NCI-H2107 treated with DMSO at 0.1 percent for 48 hours (cell line): ENCODE results near the gene MANF.
"Not testable (repeated sequence)": the region's sequence is repeated elsewhere in the genome, so short reads cannot be mapped to it uniquely, and the experiment has no call there.

Experiments
- DNase-seq: peaks from one replicate; lab custom pipeline; 2025; ENCODE audit not compliant: unreplicated experiment; lab: John Stamatoyannopoulos, UW

MANF gene

DNA sequence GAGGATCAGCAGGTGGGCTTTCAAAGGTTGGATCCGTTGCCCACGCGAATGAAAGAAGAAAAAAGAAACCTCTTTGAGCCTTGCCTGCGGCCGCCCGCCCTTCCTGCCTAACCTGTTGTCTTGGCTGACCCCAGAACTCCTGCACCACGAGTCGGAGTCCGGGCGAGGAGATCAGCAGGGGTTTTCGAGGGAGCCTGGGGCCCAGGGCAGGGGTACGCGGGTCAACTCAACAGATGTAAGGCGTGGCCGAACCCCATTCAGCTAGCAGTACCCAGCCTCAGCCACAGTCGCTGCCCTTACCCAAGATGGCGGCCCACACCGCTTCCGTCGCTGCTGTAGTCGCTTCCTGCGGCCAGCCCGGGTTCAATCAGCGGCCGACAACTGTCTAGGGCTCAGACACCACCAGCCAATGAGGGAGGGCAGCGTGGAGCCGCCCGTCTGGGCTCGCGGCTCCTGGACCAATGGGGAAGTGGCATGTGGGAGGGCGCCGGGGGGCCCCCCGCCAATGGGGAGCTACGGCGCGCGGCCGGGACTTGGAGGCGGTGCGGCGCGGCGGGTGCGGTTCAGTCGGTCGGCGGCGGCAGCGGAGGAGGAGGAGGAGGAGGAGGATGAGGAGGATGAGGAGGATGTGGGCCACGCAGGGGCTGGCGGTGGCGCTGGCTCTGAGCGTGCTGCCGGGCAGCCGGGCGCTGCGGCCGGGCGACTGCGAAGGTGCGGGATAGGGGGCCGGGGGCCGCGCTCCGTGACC lies at the start of gene MANF:
MANF (plus strand) TSS at position 566 of the 748 bp plus-strand sequence; CDS start at position 618, 52 bp downstream.
- peak; percentile 80 for DNase-seq

DNA sequence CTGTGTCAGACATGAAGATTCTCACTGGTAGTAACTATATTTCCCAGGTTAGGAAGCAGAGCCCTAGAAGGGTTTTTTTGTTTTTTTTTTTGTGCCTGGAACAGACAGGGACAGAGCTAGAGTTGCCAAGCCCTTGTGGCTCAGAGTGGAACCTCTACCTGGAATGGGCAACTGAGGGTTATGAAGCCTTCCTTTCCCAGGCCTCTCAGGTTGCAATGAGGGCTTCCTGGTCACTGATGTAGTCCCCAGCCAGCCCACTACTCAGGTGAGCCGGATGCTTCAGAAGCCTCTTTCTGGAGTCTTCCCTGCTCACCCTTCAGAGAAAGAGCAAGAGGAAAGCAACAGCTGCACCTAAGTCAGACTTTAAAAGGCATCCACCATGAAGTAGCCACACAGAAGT lies 48.8 kb upstream of the MANF start:
- DNase-seq = no peak

DNA sequence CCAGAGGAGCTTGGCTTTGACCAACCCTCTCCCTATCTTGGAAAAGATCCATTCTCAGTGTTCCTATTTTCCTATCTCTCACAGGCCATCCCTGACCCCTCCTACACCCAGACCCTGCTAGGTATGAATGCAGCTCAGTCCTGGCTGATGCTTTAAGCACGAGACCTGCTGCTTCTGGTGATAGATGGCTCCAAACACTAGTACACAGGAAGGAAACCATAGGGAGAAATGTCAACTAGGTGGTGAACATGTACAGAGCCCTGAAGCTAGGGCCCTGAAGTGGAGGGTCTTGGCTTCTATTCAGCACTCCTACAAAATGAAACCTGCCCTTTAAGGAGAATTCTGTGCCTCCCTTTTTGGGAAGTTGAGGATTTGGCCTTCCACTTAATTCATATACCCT lies 47.4 kb upstream of the MANF start:
- DNase-seq = no peak

DNA sequence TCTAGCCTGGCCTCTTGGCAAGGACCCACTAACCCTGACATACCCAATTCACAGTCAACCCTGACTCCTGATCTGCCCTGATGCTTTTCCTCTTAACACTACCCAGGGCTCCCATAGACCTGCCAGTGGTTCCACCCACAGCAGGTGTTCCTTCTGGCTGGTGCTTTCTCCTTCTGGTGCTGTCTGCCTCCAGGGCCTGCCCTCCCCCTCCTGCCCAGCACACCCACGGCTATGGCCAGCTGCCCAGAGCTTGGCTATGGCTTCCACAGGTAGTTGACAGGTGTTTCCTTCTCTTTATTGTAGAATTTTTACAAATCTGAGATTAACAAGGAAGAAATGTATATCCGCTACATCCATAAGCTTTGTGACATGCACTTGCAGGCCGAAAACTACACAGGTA lies 46.5 kb upstream of the MANF start:
- DNase-seq = no peak

DNA sequence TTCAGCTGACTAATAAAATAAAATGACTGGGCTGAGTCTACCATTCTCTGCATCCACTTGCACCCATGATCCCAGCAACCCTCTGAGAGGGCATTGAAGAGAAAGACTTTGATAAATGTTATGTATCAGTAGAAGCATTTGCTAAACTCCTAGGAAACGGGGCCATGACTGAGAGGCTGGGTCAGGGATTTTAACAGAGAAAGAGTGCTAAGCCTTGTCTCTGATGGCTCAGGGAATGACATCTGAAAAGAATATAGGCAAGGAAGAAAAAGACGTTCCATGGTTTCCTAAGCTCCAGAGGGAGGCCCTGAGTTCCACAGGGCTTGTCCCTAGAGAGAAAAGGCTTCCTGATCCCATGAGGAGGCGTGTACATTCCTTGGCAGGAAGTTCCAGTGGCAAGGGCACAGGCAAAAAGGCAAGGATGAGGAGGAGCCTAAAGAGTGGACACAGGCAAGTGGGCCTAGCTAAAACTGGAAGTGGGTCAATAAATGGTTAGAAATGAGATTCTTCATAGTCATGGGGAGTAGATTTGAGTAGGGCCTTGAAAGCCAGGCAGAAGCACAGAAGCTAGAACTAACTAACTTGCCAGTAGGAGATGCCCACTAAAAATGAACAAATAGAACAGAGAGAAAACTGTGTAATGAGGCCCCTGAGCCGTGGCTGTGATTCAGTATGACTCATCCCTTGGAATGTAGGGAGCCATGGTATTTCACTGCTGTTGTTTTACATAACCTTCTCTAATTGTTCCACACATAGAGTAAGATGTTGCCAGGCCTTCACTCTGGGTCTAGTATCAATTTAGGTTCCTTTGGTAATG lies 44.9 kb upstream of the MANF start:
- DNase-seq = no peak

DNA sequence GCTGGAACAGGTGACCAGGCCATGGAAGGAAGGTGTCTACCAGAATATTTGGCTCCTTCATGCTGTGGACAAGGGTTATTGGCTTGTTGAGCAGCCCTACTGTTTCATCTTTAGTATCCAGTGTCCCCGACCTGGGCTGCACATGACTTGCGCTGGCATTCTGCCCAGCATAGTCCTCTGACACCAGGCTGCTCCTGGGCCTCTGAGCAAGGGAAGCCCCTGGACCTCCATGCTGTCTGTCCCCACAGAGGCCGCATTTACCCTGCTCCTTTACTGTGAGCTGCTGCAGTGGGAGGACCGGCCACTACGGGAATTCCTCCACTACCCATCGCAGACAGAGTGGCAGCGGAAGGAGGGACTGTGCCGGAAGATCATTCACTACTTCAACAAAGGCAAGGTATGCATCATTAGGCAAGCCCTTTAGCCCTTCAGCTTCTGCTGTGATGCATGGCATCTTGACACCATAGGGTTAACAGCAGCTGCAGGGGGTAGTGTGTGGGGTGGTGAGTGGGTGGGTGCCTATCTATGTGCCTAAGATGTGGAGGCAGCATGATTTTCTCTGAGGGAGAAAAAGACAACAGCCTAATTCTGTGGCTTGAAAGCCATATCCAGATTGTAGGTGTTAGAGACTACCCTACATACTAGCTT lies 44.0 kb upstream of the MANF start:
- no peak for DNase-seq

DNA sequence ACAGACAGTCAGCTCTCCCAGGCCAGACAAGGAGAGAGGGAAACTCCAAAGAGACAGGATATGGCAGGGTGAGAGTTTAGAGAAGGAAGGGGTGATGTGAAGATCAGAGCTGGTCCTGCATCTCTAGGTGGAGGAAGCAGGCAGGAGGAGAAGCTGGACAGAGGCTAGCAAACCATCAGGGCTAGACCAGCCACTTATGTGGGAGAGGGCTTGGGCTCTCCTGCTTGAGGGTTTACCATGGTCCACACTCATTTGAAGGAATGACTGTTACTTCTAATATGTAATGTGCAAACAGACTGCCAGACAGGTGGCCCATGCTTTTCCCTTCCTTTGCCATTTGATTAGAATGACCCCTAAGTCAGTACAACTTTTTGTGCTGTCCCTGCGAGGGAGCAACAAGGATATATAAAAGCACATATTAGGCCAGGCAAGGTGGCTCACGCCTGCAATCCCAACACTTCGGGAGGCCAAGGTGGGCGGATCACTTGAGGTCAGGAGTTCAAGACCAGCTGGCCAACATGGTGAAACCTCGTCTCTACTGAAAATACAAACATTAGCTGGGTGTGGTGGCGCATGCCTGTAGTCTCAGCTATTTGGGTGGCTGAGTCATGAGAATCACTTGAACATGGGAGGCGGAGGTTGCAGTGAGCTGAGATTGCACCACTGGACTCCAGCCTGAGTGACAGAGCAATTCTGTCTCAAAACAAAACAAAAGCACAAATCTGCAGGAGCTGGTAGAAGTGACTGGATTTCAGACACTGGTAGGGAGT lies 41.0 kb upstream of the MANF start:
- no peak for DNase-seq

DNA sequence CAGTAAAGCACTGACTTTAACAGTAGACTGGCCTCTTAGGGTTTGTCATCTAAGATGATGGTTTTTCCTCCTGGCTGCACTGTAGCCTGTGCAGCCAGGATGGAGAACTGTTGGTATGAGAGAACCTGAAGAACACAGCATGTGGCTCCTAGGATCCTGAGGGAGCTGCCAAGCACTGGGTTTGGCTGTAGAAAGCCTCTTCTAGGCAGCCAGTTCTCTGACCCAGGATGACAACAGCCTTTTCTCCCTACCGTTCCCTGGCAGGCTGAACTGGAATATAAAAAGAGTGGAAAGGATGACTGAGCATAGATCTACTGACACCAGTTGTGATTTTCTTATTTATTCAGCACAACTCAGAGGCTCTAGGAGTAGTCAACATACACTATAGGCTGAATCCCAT lies 34.3 kb upstream of the MANF start:
- no peak for DNase-seq

DNA sequence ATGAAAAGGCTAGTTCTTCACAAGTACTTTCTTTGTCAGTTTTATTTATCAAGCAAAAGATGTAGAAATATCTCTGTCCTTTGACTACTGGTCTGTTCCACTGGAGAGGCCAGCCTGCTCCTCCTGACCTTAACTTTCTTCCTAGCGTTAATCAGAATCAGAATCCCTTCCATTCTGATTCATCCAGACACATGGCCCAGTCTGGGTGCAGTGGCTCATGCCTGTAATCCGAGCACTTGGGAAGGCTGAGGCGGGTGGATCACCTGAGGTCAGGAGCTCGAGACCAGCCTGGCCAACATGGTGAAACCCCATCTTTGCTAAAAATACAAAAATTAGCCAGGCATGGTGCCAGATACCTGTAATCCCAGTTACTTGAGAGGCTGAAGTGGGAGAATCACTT lies 32.0 kb upstream of the MANF start:
- no peak for DNase-seq

DNA sequence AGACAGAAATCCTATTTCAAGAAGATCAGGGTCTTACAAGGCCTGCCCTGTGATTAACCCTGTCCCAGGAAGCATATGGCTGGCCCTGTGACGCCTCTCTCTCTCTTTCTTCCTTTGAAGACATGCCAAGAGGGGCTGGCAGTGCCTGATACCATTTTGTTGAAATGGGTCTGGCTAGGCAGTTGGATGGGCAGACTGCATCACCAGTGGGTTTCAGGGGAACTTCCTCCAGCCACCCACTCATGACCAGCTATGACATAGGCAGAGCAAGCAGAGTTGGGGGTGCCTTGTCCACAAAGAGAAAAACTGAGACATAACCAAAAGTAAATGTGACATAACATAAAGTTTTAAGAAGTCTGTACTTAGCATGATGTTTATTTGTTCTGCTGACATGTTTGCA lies 31.4 kb upstream of the MANF start:
- DNase-seq = no peak

DNA sequence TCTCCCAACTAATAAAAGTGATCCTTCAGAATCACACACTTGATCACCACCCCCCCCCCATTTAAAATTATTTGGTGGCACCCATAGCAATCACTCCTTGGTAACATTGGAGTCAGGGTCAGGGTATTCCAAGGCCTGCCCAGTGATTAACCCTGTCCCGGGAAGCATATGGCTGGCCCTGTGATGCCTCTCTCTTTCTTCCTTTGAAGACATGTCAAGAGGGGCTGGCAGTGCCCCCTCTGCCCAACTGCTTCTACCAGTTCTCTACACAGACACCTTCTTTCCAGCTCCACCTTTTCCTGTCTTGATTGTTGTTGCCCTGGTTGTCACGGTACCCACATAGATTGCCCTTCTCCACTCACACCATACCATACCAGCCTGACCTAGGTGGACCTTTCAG lies 30.9 kb upstream of the MANF start:
- DNase-seq = no peak

DNA sequence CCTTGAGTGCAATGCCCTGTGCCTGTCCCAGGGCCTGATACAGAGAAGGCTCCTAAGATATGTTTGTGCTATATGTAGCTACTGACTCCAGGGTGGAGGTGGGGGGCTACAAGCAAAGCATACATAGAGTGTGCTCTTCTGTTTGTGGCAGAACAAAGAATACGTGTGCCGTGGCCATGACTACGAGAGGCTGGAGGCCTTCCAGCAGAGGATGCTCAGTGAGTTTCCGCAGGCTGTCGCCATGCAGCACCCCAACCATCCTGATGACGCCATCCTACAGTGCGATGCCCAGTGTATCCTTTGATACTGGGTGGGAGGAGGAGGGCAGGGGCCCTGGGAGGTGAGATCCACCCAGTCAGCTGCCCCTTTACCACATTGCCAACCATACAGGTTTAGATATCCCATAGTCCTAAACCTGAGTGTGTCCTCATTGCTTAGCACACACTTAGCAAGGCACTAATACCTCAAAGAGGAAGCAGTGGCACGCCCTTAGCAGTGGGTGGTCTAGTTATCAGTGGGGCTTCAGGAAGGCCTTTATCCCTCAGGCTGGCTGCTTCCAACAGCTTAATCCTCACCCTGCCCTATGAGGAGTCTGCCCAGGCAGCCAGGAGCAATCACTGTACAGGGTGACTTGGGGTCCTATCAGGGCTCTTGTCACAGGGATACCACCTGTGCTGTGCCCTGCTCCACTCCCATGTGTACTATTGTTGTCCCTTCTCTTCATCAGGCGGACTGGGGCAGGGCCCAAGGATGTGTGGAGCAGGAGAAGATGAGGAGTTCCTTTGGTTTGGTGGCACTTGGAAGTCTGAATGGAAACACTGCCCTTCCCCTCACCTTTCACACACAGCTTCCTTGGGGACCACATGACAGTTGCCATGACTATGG lies 30.1 kb upstream of the MANF start:
- no peak for DNase-seq

DNA sequence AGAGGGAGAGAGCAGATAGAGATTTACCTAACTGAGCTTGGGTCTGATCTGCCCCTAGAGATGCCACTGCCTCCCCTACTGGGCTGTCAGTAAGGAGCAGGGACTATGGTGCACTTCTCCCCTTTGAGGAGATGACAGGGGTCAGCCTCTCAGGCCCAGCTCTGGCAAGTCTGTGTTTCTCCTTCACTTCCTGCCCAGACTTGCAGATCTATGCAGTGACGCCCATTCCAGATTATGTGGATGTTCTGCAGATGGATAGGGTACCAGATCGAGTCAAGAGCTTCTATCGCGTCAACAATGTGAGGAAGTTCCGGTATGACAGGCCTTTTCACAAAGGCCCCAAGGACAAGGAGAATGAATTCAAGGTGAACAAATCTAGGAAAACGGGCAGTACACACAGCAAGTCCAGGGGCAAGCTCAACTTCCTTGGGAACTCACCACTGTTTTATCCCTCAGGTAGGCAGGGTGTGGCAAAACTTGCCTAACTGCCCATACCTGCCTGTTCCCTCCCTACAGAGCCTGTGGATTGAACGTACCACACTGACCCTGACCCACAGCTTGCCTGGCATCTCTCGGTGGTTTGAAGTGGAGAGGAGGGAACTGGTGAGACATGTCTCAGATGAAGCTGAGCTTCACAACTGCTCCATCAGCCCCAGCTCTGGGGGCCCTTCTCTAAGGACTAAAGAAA lies 29.1 kb upstream of the MANF start:
- DNase-seq = no peak

DNA sequence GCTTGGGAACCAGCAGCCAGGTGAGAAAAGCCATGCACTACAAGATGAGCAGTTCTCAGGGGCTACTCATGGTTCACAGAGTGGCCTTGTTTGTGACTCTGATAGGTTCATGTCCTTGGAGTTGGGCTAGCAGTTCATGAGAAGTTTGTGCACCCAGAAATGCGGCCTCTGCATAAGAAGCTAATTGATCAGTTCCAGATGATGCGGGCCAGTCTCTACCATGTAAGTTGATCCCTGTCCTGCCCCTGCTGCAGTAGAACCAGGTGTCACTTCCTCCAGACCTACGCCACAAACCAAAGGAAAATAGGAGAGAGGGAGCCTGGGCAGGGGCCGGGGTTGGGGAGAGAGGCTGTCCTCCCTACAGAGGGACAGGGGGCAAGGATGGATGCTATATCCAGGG lies 27.2 kb upstream of the MANF start:
- DNase-seq = no peak

DNA sequence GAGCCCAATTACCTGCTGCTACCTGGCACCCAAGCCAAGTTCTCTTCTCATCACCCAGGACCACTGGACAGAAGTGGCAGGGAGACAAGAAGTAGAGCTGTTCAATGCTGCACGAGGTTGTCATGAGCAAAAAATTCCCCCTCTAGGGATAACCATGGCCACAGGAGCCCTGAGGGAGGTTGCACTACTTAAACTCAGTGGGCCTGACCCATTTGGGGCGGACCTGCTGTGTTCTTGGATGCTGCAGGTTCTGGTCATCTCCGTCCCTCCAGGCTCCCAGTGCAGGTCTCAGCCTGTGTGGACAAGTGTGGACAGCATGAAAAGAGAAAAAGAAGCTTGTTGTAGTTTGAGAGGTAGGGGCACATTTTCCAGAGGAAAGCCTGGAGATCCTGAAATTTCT lies 26.1 kb upstream of the MANF start:
- DNase-seq = no peak

DNA sequence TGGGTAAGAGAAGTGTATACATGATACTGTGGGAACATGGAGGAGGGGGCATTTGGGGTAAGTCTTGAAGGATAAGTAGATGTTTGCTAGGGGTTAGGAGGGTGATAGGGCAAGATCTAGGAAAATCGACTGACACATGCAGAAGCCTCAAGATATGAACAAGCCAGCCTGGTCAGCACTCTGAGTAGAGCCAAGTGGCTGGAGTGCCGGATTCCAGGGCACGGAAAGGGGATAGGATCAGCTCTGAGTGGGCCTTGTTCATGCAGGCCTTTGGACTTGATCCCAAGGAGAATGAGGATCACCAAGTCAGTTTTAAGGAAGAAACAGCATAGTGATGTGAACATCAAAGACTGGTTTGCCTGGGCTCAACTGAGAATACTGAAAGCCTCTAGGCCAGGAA lies 24.3 kb upstream of the MANF start:
- no peak for DNase-seq

DNA sequence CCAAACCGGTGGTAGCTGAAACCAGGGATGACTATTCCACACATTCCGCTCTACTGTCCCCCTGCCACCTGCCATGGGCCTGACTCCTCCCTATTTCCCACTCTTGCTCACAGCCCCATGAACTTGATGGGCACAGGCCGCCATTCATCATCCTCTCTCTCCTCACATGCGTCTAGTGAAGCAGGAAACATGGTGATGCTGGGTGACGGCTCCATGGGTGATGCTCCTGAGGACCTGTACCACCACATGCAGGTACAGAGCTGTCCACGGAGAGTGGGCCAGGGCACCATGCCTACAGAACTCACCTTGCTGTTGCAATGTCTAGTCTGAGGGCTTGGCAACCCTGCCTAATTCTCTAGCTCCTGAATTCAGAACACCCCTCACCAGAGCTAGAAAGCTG lies 23.3 kb upstream of the MANF start:
- no peak for DNase-seq

DNA sequence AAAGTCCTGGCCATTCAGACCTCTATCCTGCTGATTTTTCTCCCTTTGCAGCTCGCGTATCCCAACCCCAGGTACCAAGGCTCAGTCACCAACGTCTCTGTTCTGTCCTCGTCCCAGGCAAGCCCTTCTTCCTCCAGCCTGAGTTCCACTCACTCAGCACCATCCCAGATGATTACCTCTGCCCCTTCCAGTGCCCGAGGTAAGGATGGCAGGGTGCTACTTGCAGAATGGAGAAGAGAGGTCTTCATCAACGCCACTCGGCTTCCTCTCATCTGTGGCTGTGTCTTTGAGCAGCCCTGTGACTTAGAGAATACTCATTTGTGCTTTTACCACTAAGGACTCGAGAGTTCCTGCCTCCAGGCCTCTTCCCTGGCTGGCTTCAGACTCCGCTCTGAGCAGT lies 22.6 kb upstream of the MANF start:
- no peak for DNase-seq

DNA sequence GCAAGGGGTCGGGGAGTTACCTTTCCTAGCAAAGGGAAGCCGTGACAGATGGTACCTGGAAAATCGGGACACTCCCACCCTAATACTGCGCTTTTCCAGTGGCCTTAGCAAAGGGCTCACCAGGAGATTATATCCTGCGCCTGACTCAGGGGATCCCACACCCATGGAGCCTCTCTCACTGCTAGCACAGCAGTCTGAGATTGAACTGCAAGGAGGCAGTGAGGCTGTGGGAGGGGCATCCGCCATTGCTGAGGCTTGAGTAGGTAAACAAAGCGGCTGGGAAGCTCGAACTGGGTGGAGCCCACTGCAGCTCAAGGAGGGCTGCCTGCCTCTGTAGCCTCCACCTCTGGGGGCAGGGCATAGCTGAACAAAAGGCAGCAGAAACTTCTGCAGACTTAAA lies 16.8 kb upstream of the MANF start:
- DNase-seq = not testable (repeated sequence)
